H9 (cell line): ENCODE data around the gene TNS2. TPM values are rescaled to one million over a fixed set of nuclear protein-coding genes. Genes with fewer than 3 reads are reported as not detected.

ENCODE experiments used
- DNase-seq: peaks from one replicate; pipeline ENCODE4 v3.0.0-alpha.2; 2017
- H2AFZ ChIP-seq: one replicate; pipeline ENCODE4 v1.6.1; 2013; ENCODE audit warnings: mild to moderate bottlenecking, low read length, control low read depth, moderate library complexity
- H2AK5ac ChIP-seq: 2 replicates; pipeline ENCODE4 v1.6.1; 2013; ENCODE audit warnings: low read length, control low read depth, mixed read lengths; ENCODE audit not compliant: insufficient read length
- H2BK120ac ChIP-seq: one replicate; pipeline ENCODE4 v1.6.1; 2013; ENCODE audit warnings: low read depth, mild to moderate bottlenecking, low read length, control low read depth, inconsistent platforms; ENCODE audit not compliant: poor library complexity, severe bottlenecking
- H2BK12ac ChIP-seq: 2 replicates; pipeline ENCODE4 v1.6.1; 2013; ENCODE audit warnings: low read length, control low read depth, mixed read lengths, low read depth; ENCODE audit not compliant: insufficient read length
- H2BK15ac ChIP-seq: 2 replicates; pipeline ENCODE4 v1.6.1; 2013; ENCODE audit warnings: low read depth, low read length, control low read depth
- H2BK20ac ChIP-seq: one replicate; pipeline ENCODE4 v1.6.1; 2013; ENCODE audit warnings: low read depth, mild to moderate bottlenecking, low read length, control low read depth, inconsistent platforms; ENCODE audit not compliant: poor library complexity, severe bottlenecking
- H2BK5ac ChIP-seq: 2 replicates; pipeline ENCODE4 v1.6.1; 2013; ENCODE audit warnings: low read length, control low read depth, mixed read lengths; ENCODE audit not compliant: insufficient read length
- H3K14ac ChIP-seq: 2 replicates; pipeline ENCODE4 v1.6.1; 2013; ENCODE audit warnings: low read length, control low read depth; ENCODE audit not compliant: insufficient read depth
- H3K18ac ChIP-seq: 2 replicates; pipeline ENCODE4 v1.6.1; 2013; ENCODE audit warnings: low read depth, mild to moderate bottlenecking, mixed read lengths, low read length, control low read depth; ENCODE audit not compliant: insufficient read length
- H3K23ac ChIP-seq: 2 replicates; pipeline ENCODE4 v1.6.1; 2013; ENCODE audit warnings: low read length, control low read depth, mixed read lengths, low read depth; ENCODE audit not compliant: insufficient read length
- H3K23me2 ChIP-seq: 2 replicates; pipeline ENCODE4 v1.6.1; 2013; ENCODE audit warnings: low read depth, mild to moderate bottlenecking, mixed read lengths, low read length, control low read depth; ENCODE audit not compliant: insufficient read length, poor library complexity, severe bottlenecking
- H3K27ac ChIP-seq: 2 replicates; pipeline ENCODE4 v1.5.1; 2013; ENCODE audit warnings: low read length, control low read depth, mixed read lengths, low read depth; ENCODE audit not compliant: insufficient read length
- H3K27me3 ChIP-seq: 2 replicates; pipeline ENCODE4 v1.6.1; 2013; ENCODE audit warnings: low read length, control low read depth, inconsistent platforms; ENCODE audit not compliant: insufficient read depth
- H3K4ac ChIP-seq: 2 replicates; pipeline ENCODE4 v1.6.1; 2013; ENCODE audit warnings: low read depth, mild to moderate bottlenecking, control low read depth, inconsistent platforms, low read length, moderate library complexity
- H3K4me1 ChIP-seq: 2 replicates; pipeline ENCODE4 v1.6.1; 2013; ENCODE audit warnings: low read length, control low read depth, inconsistent platforms; ENCODE audit not compliant: insufficient read depth
- H3K4me2 ChIP-seq: 2 replicates; pipeline ENCODE4 v1.6.1; 2013; ENCODE audit warnings: low read length, control low read depth, mixed read lengths; ENCODE audit not compliant: insufficient read length, insufficient read depth
- H3K56ac ChIP-seq: 2 replicates; pipeline ENCODE4 v1.6.1; 2013; ENCODE audit warnings: low read depth, mild to moderate bottlenecking, mixed read lengths, low read length, control low read depth; ENCODE audit not compliant: insufficient read length
- H3K79me1 ChIP-seq: 2 replicates; pipeline ENCODE4 v1.6.1; 2013; ENCODE audit warnings: low read depth, mild to moderate bottlenecking, moderate library complexity, low read length, control low read depth, inconsistent platforms; ENCODE audit not compliant: insufficient read depth, poor library complexity, severe bottlenecking
- H3K79me2 ChIP-seq: 2 replicates; pipeline ENCODE4 v1.6.1; 2013; ENCODE audit warnings: low read length, control low read depth, inconsistent platforms; ENCODE audit not compliant: insufficient read depth
- H3K9ac ChIP-seq: 2 replicates; pipeline ENCODE4 v1.6.1; 2013; ENCODE audit warnings: low read length, control low read depth, mixed read lengths; ENCODE audit not compliant: insufficient read length; ENCODE audit errors: extremely low read depth
- H3K9me3 ChIP-seq: one replicate; pipeline ENCODE4 v1.6.1; 2013; ENCODE audit warnings: low read depth, low read length, inconsistent platforms; ENCODE audit not compliant: control insufficient read depth
- H3T11ph ChIP-seq: one replicate; pipeline ENCODE4 v1.6.1; 2013; ENCODE audit warnings: mild to moderate bottlenecking, low read length, control low read depth, inconsistent platforms
- H4K20me1 ChIP-seq: one replicate; pipeline ENCODE4 v1.6.1; 2013; ENCODE audit not compliant: control insufficient read depth, insufficient read length, insufficient read depth
- H4K5ac ChIP-seq: 2 replicates; pipeline ENCODE4 v1.6.1; 2013; ENCODE audit warnings: low read depth, mild to moderate bottlenecking, mixed read lengths, low read length, control low read depth; ENCODE audit not compliant: insufficient read length
- H4K8ac ChIP-seq: replicated peaks from 2 replicates; pipeline ENCODE4 v1.6.1; 2013; ENCODE audit warnings: low read length, control low read depth, mixed read lengths, low read depth; ENCODE audit not compliant: insufficient read length
- H4K91ac ChIP-seq: 2 replicates; pipeline ENCODE4 v1.6.1; 2013; ENCODE audit warnings: low read depth, mild to moderate bottlenecking, moderate library complexity, mixed read lengths, low read length, control low read depth; ENCODE audit not compliant: insufficient read length
- H3K27ac Mint-ChIP-seq, 3 experiments: 2 replicates in 2 of 3; 3 replicates in 1 of 3; pipeline ENCODE4 v1.8.0; 2020 to 2021; ENCODE audit warnings: mixed read lengths in 3 of 3, mild to moderate bottlenecking in 1 of 3, moderate library complexity in 1 of 3
- H3K27me3 Mint-ChIP-seq: 2 replicates; pipeline ENCODE4 v1.8.0; 2021; ENCODE audit warnings: low read depth, mild to moderate bottlenecking, moderate library complexity, mixed read lengths
- H3K36me3 Mint-ChIP-seq, 3 experiments: 2 replicates in 2 of 3; 3 replicates in 1 of 3; pipeline ENCODE4 v1.8.0; 2020 to 2021; ENCODE audit warnings: low read depth in 3 of 3, mixed read lengths in 3 of 3; ENCODE audit not compliant: insufficient read depth in 1 of 3
- H3K4me1 Mint-ChIP-seq, 2 experiments: 2 replicates each; pipeline ENCODE4 v1.8.0; 2020; ENCODE audit warnings: mixed read lengths in 2 of 2
- H3K4me3 Mint-ChIP-seq, 2 experiments: 2 replicates in 1 of 2; 3 replicates in 1 of 2; pipeline ENCODE4 v1.8.0; 2020 to 2021; ENCODE audit warnings: mild to moderate bottlenecking in 2 of 2, mixed read lengths in 2 of 2, moderate library complexity in 1 of 2
- H3K9me3 Mint-ChIP-seq, 2 experiments: 2 replicates in 1 of 2; 3 replicates in 1 of 2; pipeline ENCODE4 v1.8.0; 2020; ENCODE audit warnings: mild to moderate bottlenecking in 2 of 2, mixed read lengths in 2 of 2, moderate library complexity in 1 of 2
- WGBS: extraction: QIAGEN DNeasy Blood & Tissue Kit; methylation state at CpG from one replicate; pipeline ENCODE4 v1.1.7; 2013; ENCODE audit warnings: missing lambda C conversion rate, low lambda C conversion rate, mixed read lengths; ENCODE audit not compliant: insufficient read length; ENCODE audit errors: extremely low coverage; 5-methylcytosine and 5-hydroxymethylcytosine counted together
- total RNA-seq: library from RNA; stranded (reverse); gene quantifications from 2 replicates; pipeline ENCODE4 v1.2.1, GENCODE V29; 2021
- TF ChIP-seq, protein P1 (sequence below): fragments of 200-600 bp; sonication (generic); conservative IDR thresholded peaks from 3 replicates; pipeline ENCODE4 v1.8.0; 2021; ENCODE audit warnings: antibody characterized with exemption, mild to moderate bottlenecking

Gene TNS2
- total RNA-seq, 1 experiment from 2014 or later = 4.5 TPM

DNA sequence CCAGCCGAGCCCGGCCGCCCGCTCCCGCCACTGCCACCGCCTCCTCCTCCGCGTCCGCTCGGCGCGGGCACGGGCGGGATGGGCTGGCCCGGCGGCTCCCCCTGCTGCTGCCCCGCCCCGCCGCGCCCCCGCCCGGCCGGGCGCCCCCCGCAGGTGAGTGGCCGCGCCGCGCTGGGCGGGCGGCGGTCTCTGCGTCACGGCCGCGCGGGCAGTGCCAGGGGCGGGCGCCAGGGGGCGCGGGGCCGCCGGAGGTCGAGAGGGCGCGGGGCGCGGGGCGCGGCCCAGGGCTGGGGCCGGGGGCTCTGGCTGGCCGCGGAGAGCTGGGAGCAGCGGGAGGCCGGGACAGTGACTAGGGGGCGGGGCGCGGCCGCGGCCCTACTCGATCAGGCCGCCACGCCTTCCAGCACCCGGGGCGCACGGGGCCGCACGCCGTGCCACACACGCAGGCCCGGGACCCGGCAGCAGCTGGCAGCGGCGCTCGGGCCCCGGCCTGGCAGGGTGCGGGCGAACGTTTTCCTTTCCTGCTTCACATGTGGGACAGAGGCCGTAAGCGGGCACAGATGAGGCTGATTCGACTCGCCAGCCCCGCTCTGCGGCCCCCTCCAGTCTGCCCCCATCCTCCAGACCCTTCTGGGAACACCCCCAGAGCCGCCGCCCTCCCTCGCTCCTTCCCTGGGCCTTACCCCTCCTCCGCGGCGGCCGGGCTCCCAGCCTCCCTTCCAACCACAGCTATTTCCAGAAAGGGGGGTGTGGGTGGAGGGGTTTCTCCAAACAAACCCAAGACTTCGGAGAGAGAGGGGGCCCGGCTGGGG lies 2.4 kb upstream of the TNS2 start:
- H3K4me3 Mint-ChIP-seq = peak overlapping the region; percentile 53 to 75
- Histone ChIP-seq H2BK15ac (no peak overlapping the region), H3K27me3 (peaks cover 5% of the 10 kb centered on the region; the same call in 1 of the 2 replicates), H4K91ac (no peak overlapping the region), H2BK5ac (no peak overlapping the region), H3K4ac (no peak overlapping the region), H2AFZ (no peak overlapping the region), H3K23me2 (peaks cover 15% of the 10 kb centered on the region), H2BK12ac (no peak overlapping the region), H3K79me2 (no peaks in the 10 kb centered on the region; the same call in 1 of the 2 replicates), H3K4me2 (peak overlapping the region; percentile 74), H3K14ac (no peak overlapping the region), H2AK5ac (no peak overlapping the region), H3K9me3 (no peaks in the 10 kb centered on the region), H4K20me1 (no peaks in the 10 kb centered on the region), H3K23ac (no peak overlapping the region), H3K18ac (no peak overlapping the region), H3K56ac (no peak overlapping the region), H3K9ac (no peak overlapping the region), H3K27ac (no peak overlapping the region), H3K4me1 (peaks cover 31% of the 10 kb centered on the region; the same call in 1 of the 2 replicates), H4K8ac (no peak overlapping the region), H3K79me1 (no peaks in the 10 kb centered on the region), H2BK20ac (no peak overlapping the region), H2BK120ac (no peak overlapping the region), H3T11ph (no peak overlapping the region), H4K5ac (no peak overlapping the region)
- peaks cover 7 to 8% (median 8%) of the 10 kb centered on the region in 3 experiments; a peak in 6 of 7 replicates for H3K36me3 Mint-ChIP-seq
- H3K4me1 Mint-ChIP-seq = peaks cover 71 to 81% of the 10 kb centered on the region in 2 experiments
- no peaks in the 10 kb centered on the region; a peak in 1 of 5 replicates for H3K9me3 Mint-ChIP-seq
- peak; percentile 85 for DNase-seq
- no CpG with 5 or more reads among the region's 94 CpGs for WGBS
- peaks cover 40% of the 10 kb centered on the region for H3K27me3 Mint-ChIP-seq
- TF ChIP-seq, protein P1, sequence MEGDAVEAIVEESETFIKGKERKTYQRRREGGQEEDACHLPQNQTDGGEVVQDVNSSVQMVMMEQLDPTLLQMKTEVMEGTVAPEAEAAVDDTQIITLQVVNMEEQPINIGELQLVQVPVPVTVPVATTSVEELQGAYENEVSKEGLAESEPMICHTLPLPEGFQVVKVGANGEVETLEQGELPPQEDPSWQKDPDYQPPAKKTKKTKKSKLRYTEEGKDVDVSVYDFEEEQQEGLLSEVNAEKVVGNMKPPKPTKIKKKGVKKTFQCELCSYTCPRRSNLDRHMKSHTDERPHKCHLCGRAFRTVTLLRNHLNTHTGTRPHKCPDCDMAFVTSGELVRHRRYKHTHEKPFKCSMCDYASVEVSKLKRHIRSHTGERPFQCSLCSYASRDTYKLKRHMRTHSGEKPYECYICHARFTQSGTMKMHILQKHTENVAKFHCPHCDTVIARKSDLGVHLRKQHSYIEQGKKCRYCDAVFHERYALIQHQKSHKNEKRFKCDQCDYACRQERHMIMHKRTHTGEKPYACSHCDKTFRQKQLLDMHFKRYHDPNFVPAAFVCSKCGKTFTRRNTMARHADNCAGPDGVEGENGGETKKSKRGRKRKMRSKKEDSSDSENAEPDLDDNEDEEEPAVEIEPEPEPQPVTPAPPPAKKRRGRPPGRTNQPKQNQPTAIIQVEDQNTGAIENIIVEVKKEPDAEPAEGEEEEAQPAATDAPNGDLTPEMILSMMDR = no peak; the same call in 2 of the 3 replicates
- H3K27ac Mint-ChIP-seq = no peak overlapping the region
